CMK (cell line): ENCODE data around the gene COL27A1.

ENCODE experiments used
- DNase-seq: peaks from one replicate; pipeline ENCODE4 v3.0.0-alpha.2; 2010; ENCODE audit warnings: low read depth

Gene COL27A1

GRCh38 chr9:114168281-114169028 is 13.1 kb downstream of the COL27A1 start:
- DNase-seq, result no peak

- no peak for DNase-seq
These were observed 14.0 kb downstream of the COL27A1 start for GRCh38 chr9:114169029-114169951.

- no peak for DNase-seq
These were observed 14.8 kb downstream of the COL27A1 start for GRCh38 chr9:114169952-114170770.

- DNase-seq, result no peak
These were observed 15.6 kb downstream of the COL27A1 start for GRCh38 chr9:114170771-114171461.

- DNase-seq, result no peak
These were observed 16.2 kb downstream of the COL27A1 start for GRCh38 chr9:114171500-114171899.

GRCh38 chr9:114172981-114173833 is 17.9 kb downstream of the COL27A1 start:
- no peak for DNase-seq

- DNase-seq, result no peak
These were observed 19.2 kb downstream of the COL27A1 start for GRCh38 chr9:114174557-114174875.

- DNase-seq, result no peak
These were observed 19.8 kb downstream of the COL27A1 start for GRCh38 chr9:114174876-114175771.

- no peak for DNase-seq
These were observed 21.4 kb downstream of the COL27A1 start for GRCh38 chr9:114176624-114177291.

- DNase-seq, result no peak
These were observed 22.2 kb downstream of the COL27A1 start for GRCh38 chr9:114177423-114178064.

- DNase-seq, result no peak
These were observed 22.7 kb downstream of the COL27A1 start for GRCh38 chr9:114178076-114178475.

GRCh38 chr9:114178756-114179450 is 23.6 kb downstream of the COL27A1 start:
- DNase-seq, result no peak

GRCh38 chr9:114179516-114179915 is 24.2 kb downstream of the COL27A1 start:
- DNase-seq, result no peak

- no peak for DNase-seq
These were observed 25.6 kb downstream of the COL27A1 start for GRCh38 chr9:114180696-114181606.

- no peak for DNase-seq
These were observed 26.5 kb downstream of the COL27A1 start for GRCh38 chr9:114181607-114182409.

- DNase-seq, result no peak
These were observed 27.7 kb downstream of the COL27A1 start for GRCh38 chr9:114183006-114183405.
